IPS-NIHi7 (cell line): ENCODE results near the gene UMPS.

Experiments
- DNase-seq: peaks from one replicate; pipeline ENCODE4 v3.0.0; 2012; ENCODE audit warnings: mixed read lengths; ENCODE audit errors: extremely low spot score

The UMPS gene

DNA sequence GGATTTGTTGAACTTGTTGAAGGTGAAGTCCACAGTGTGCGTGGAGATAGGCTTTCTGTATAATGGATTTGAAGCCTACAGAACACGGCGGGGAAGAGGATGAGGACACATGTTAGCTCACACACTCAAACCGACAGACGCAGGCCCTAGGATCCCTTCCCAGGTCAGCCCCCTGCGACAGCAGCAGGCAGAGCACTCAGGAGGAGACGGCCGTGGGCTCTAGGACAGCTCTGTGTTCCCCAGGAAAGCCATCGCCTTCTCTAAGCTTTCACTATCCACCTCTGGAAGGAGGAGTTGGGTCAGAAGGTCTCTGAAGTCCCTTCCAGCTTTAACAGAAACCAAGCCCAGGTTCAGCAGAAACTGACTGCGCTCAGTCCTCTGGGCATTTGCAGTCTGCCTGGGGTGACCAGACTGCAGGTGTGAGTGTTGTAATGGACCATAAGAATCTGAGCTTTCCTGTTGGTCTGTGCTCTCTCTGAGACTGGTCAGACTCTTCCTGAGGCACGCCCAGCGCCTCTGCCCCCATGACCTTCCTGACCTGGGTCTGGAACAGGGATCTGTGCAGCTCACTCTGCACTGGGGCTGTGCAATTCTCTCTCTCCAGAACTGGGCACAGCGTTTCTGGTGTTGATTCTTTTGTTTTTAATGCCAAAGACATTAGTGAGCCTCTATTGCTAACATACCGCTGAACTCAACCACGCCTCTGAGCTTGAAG lies 33.5 kb downstream of the UMPS start:
- DNase-seq, result no peak

DNA sequence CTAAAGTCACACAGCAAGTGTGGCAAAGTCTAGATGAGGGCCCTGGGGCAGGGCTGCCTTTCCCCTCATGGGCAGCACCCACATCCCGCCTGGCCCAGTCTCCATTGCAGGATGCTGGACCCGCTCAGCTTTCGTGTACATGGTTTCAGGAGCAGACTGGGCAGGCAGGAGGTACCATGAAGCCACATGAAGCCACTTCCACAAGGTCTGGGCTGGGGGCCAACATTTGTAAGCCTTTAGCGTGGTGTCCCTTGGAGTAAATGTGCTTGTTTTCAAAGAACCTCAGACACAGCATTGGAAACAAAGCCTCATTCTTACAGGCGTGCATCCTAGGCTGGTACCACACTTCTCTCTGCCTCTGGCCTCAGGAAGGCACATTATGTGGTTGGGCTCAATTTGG lies 34.5 kb downstream of the UMPS start:
- DNase-seq, result no peak

- no peak for DNase-seq
Observed at GRCh38 chr3:124765197-124765840, 35.1 kb downstream of the UMPS start.

GRCh38 chr3:124766113-124767095 lies 36.2 kb downstream of the UMPS start:
- DNase-seq, result no peak

DNA sequence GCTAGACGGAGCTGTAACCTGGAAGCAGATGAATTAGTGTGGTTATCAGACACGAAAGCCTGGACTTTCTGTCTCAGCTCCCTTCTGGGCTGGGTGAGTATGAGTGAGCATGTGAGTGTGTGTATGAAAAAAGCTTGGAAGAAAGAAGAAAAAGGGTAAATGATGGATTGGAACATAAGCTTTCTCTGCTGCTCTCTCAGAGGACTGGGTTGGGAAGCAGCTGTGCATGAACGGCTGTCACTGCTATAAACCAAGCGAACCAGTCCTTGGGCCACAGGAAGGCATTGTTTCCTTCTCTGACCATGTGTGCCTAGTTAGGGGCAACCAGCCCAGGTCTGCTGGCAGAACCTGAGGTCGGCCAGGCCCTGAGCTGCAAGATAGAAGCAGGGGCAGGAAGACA lies 37.0 kb downstream of the UMPS start:
- no peak for DNase-seq

- no peak for DNase-seq
Observed at GRCh38 chr3:124767691-124768090, 37.4 kb downstream of the UMPS start.

- peak; percentile 49 for DNase-seq
Observed at GRCh38 chr3:124768812-124769211, 38.6 kb downstream of the UMPS start.

DNA sequence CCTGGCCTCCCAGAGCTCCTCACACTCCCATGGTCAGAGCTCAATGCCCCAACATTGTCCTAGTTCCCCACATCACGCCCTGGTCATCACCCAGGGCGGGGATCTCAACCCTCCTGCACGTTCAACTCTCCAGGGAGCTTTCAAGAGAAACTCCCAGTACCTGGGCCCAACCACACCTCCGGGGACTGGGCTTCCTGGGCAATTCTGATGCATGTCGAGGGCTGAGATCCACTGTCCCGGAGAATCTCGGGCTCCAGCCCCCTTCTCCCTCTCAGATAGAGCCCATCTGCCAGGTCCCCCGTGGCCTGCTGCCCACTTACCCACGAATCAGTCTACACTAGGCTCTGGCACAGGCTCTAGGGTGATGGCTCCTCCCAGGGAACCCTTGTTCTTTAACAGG lies 39.2 kb downstream of the UMPS start:
- DNase-seq, result no peak

- DNase-seq, result no peak
Observed at GRCh38 chr3:124770336-124771082, 40.3 kb downstream of the UMPS start.

- no peak for DNase-seq
Observed at GRCh38 chr3:124771083-124771445, 40.8 kb downstream of the UMPS start.

DNA sequence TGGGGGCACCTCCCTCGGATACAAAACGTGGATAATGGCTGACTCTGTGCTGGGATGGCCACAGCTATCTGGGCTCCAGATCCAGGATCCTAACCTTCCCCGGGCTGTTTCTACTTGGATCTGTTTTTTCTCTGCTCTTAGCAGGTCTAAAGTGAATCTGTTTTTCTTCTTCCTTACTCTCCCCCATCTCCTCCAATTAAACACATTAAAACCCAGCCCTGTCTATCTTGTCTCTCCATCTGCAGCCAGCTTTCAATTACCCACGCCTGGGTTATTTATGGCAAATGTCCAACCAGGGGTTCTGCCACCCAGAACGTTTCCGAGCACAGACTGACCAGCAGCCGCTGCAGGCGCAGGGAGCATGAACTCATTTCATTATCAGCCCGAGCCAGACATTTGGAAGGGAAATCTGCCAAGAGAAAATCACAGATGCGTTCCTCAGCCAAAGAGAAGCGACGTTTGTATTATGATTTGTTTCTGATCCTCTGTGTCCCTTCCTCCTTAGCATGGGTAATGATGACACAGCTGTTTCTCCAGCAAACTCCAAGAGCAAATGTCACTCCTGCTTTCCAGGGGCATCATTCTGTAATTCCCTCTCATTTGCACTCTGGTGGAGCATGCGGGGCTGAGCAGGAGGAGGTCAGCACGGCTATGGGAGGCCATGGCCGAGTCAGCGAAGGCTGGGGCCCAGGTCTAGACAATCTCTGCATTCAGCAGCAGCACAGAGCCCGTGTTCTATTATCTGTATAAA lies 42.0 kb downstream of the UMPS start:
- DNase-seq, result no peak

- no peak for DNase-seq
Observed at GRCh38 chr3:124773351-124774326, 43.4 kb downstream of the UMPS start.

- DNase-seq, result peak; percentile 73
Observed at GRCh38 chr3:124774327-124774718, 44.1 kb downstream of the UMPS start.

DNA sequence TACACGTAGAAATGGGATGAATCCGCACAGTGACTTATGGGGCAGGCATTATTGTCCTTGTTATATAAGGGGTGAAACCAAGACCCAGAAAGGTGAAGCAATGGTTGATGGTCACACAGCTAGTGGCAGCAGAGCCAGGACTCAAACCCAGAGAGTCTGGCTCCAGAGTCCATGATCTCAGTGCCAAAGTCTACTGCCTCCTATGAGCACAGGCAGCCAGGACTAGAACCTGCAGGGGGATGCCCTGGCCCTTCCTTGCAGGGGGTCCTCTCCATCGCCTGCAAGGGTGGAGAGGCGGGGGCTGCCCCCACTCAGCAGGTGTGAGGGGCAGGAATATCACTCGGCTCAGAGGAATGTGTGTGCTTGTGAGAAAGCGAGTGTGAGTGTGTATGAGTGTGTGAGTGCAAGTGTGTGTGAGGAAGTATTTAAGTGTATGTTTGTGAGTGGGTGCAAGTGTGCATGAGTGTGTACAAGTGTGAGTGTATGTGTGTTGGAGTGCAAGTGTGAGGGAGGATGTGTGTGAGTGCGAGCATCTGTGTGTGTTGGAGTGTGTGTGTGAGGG lies 44.7 kb downstream of the UMPS start:
- DNase-seq, result no peak

GRCh38 chr3:124775877-124776276 lies 45.6 kb downstream of the UMPS start:
- no peak for DNase-seq

DNA sequence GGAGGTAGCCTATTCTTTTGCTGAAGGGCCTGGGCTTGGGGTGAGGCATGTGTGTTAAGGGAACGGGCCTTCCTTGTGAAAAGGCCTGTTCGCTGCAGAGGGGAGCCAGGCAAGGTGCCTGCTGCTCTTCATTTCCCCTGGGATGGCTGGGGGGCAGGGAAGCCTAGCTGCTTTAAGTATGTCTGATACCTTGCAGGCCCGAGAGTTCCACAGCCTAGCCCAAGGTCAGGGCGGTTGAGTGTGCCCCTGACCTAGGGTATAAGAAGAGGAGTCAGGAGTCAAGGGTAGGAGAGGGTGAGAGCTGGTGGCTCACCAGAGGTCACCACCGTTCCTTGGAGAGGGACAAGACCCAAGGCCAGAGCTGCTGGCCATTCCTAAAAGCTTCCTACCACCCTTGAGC lies 46.6 kb downstream of the UMPS start:
- no peak for DNase-seq

DNA sequence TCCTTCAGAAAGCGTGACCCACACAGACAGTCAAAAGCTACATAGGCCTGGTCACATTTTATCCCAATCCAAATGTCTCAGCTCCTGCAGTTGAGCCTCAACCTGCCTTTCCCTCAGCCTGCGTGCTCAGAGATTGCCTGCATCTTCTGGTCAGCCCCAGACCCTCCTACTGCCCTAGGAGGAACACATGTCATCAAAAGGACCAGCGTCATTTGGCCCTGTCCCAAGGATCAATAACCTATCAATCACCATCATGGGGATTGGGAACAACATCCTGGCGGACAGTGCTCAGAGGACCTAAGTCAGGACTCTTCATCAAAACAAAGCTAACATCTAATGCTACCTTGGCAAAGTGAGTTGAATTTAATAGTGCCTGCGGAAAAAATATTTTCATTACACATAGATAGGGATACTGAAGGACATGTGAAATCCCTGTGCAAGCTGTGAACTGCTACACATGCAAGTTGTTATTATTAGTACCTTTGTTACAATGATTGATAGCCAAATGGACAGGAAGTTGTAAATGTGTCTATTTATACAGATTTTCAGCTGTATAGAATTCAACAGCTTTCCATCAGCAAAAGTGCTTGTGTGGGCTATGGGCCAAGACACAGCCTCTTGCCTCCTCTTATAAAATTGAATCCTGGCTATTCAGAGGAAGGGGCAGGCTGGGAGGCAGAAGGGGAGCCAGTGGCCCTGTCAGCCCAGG lies 47.7 kb downstream of the UMPS start:
- no peak for DNase-seq

DNA sequence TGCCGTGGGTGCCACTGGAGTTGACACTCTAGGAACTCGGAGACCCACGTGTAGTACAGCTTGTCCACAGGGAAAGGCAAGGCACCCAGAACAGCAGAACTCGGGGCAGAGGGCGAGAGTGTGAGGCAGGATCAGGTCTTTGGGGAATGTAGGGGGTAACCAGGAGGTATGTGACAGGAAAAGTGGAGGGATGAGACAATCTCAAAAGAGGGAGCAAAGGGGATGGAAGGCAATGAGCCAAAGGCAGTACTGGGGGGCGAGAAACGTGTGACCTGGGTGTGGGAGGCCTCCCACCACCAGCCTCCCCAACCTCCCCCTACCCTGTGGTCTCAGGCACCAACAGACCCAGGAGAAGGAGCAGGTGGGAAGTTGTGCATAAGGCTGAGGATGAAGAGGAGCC lies 48.9 kb downstream of the UMPS start:
- DNase-seq, result no peak

DNA sequence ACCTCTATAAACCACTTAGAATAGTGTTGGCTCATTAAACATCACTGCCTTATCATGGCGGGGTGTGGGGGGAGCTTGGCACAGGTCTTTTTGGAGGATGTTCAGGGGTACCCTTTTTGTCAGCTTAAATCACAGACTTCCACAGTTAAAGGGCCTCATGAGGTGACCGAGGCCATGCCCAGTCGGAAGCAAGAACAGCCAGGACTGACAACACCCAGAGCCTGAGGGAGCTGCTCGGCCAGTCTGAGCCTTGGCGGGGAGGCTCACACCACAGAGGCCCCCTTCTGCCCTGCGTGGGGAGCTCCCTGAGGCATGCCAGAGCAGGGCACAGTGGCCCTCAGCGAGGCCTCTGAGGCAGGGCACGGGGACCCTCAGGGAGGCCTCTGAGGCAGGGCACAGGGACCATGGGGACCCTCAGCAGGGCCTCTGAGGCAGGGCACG lies 49.5 kb downstream of the UMPS start:
- no peak for DNase-seq
